ENCODE results near the gene LLCFC1.

GRCh38 chr7:142948603-142949002, 9.3 kb downstream of the LLCFC1 start:
- TF ChIP-seq TAF1 (IDR thresholded peaks at IDR 0.05; ENCODE audit: borderline replicate concordance, insufficient read depth, low read length) (no peak), REST (IDR thresholded peaks at IDR 0.05; ENCODE audit: insufficient read depth in 1 of 2, low read depth in 2 of 2, low read length in 2 of 2) (no peak)
